BLaER1 (cell line): ENCODE data around the gene MOGAT3.

Experiments used
- H3K27ac ChIP-seq: shearing (Covaris generic); formaldehyde crosslinking; 2 replicates; pipeline ENCODE4 v1.8.1; 2022
- H3K27me3 ChIP-seq: shearing (Covaris generic); formaldehyde crosslinking; 2 replicates; pipeline ENCODE4 v1.8.1; 2022
- H3K36me3 ChIP-seq: shearing (Covaris generic); formaldehyde crosslinking; 2 replicates; pipeline ENCODE4 v1.8.1; 2022
- H3K4me1 ChIP-seq: shearing (Covaris generic); formaldehyde crosslinking; 2 replicates; pipeline ENCODE4 v1.8.1; 2022
- H3K4me2 ChIP-seq: shearing (Covaris generic); formaldehyde crosslinking; 2 replicates; pipeline ENCODE4 v1.8.1; 2022
- H3K4me3 ChIP-seq: shearing (Covaris generic); formaldehyde crosslinking; 2 replicates; pipeline ENCODE4 v1.8.1; 2022
- H3K9ac ChIP-seq: shearing (Covaris generic); formaldehyde crosslinking; 2 replicates; pipeline ENCODE4 v1.8.1; 2022
- H3K9me3 ChIP-seq: shearing (Covaris generic); formaldehyde crosslinking; 2 replicates; pipeline ENCODE4 v1.8.1; 2022
- H4K20me1 ChIP-seq: shearing (Covaris generic); formaldehyde crosslinking; 2 replicates; pipeline ENCODE4 v1.8.1; 2022
- Cebpa-rat ChIP-seq: shearing (Covaris generic); IDR thresholded peaks from 2 replicates; pipeline ENCODE4 v1.8.1; 2022

The MOGAT3 gene

GRCh38 chr7:101195884-101196283, 5.0 kb downstream of the MOGAT3 start:
- TF ChIP-seq Cebpa-rat = no peak
- H3K4me1 ChIP-seq = 0 out of 2 replicates have a peak, but pooled peaks cover 6% of the 10 kb centered on the region
- peaks cover 12% of the 10 kb centered on the region for H3K27me3 ChIP-seq
- H3K9me3 ChIP-seq = no peaks in the 10 kb centered on the region
- no peaks in the 10 kb centered on the region for H3K36me3 ChIP-seq
- H3K4me3 ChIP-seq = no peak overlapping the region
- H3K9ac ChIP-seq = no peak overlapping the region
- no peak overlapping the region for H3K27ac ChIP-seq
- no peaks in the 10 kb centered on the region for H4K20me1 ChIP-seq
- H3K4me2 ChIP-seq = no peak overlapping the region

DNA sequence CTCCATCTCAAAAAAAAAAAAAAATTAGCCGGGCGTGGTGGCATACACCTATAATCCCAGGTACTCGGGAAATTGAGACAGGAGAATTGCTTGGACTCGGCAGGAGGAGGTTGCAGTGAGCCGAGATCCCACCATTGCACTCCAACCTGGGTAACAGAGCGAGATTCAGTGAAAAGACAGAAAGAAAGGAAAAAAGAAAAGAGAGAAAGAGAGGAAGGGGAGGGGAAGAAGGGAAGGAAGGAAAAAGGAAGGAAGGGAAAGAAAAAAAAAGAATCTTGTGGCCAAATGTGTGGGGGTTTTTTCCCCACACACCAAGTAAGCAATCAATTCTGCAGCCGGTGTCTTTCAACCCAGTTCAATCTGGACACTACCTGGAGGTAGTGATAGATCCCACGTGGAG, 11.7 kb downstream of the MOGAT3 start:
- no peaks in the 10 kb centered on the region for H3K9me3 ChIP-seq
- H4K20me1 ChIP-seq = no peaks in the 10 kb centered on the region
- H3K9ac ChIP-seq = no peak overlapping the region
- no peak for TF ChIP-seq Cebpa-rat
- H3K36me3 ChIP-seq = no peaks in the 10 kb centered on the region
- no peaks in the 10 kb centered on the region for H3K4me1 ChIP-seq
- H3K4me2 ChIP-seq = no peak overlapping the region
- no peak overlapping the region for H3K27ac ChIP-seq
- H3K4me3 ChIP-seq = no peak overlapping the region
- H3K27me3 ChIP-seq = no peaks in the 10 kb centered on the region

DNA sequence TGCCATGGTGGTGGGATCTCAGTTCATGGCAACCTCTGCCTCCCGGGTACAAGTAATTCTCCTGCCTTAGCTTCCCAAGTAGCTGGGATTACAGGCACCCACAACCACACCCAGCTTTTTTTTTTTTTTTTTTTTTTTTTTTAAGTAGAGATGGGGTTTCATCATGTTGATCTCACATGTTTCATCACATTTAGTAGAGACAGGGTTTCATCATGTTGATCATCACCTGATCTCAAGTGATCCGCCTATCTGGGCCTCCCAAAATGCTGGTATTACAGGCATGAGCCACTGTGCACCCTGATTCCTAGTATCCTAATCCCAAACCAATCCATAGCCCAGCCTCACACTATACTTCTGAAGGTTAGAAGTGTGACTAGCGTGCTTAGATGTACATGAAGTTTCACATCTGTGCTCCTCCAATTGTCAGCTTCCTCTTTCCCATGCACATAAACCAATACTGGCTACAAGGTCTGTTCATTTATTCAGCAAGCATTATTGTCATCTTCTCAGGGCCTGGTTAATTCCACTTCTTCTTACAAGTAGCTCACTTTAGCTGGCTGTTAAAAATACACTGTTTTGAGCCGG, 13.9 kb downstream of the MOGAT3 start:
- Histone ChIP-seq H3K4me1 (no peaks in the 10 kb centered on the region), H3K4me3 (no peak overlapping the region), H3K9me3 (no peaks in the 10 kb centered on the region), H3K36me3 (no peaks in the 10 kb centered on the region), H4K20me1 (no peaks in the 10 kb centered on the region), H3K27me3 (peaks cover 8% of the 10 kb centered on the region), H3K27ac (no peak overlapping the region), H3K9ac (no peak overlapping the region), H3K4me2 (no peak overlapping the region)
- TF ChIP-seq Cebpa-rat = no peak

DNA sequence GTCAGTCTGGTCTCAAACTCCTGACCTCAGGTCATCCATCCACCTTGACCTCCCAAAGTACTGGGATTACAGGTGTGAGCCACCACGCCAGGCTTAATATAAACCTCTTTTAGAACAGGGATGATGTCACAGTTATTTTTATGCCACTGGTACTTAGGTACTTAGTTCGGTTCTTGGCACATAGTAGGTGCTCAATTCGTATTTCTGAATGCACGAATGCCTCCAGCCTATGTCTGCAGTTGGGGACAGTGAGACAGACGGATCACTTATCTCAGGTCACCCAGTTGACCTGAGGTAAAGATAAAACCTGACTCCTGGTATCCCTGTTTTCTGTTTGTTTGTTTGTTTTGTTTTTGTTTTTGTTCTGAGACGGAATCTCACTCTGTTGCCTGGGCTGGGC, 14.6 kb downstream of the MOGAT3 start:
- no peaks in the 10 kb centered on the region for H4K20me1 ChIP-seq
- H3K27ac ChIP-seq = no peak overlapping the region
- no peak overlapping the region for H3K4me3 ChIP-seq
- H3K27me3 ChIP-seq = peaks cover 15% of the 10 kb centered on the region
- no peak overlapping the region for H3K9ac ChIP-seq
- no peaks in the 10 kb centered on the region for H3K4me1 ChIP-seq
- H3K9me3 ChIP-seq = no peaks in the 10 kb centered on the region
- no peak overlapping the region for H3K4me2 ChIP-seq
- no peak for TF ChIP-seq Cebpa-rat
- no peaks in the 10 kb centered on the region for H3K36me3 ChIP-seq

DNA sequence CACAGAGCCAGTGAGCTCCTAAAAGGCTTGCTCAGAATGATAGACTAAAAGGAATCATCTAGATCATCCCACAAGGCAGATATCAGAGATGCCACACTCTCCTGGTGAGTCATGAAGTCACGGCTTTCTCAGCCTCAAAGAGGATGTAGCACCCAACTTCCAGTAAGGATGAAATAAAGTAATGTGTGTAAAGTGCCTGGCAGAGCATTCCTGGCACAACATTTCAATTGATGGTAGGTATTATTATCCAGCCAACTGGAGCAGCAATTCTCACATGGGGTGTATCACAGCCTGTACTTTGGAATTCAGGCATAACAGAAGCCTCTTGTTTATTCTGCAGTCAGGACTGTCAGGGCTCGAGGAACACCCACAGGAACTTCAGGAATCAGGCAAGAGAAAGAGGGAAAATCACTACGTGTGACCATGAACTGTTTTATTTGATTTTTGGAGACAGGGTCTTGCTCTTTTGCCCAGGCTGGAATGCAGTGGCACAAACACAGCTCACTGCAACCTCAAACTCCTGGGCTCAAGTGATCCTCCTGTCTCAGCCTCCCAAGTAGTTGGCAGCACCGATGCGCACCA, 15.5 kb downstream of the MOGAT3 start:
- Histone ChIP-seq H3K36me3 (no peaks in the 10 kb centered on the region), H3K4me3 (no peak overlapping the region), H3K9me3 (no peaks in the 10 kb centered on the region), H3K9ac (no peak overlapping the region), H3K4me1 (peaks cover 2% of the 10 kb centered on the region; the same call in 1 of the 2 replicates), H3K27me3 (peaks cover 23% of the 10 kb centered on the region), H4K20me1 (no peaks in the 10 kb centered on the region), H3K4me2 (no peak overlapping the region), H3K27ac (no peak overlapping the region)
- TF ChIP-seq Cebpa-rat = no peak

- TF ChIP-seq Cebpa-rat = no peak
- peaks cover 75% of the 10 kb centered on the region for H3K27me3 ChIP-seq
- H3K36me3 ChIP-seq = no peaks in the 10 kb centered on the region
- H3K27ac ChIP-seq = no peak within 1 kb of the TSS
- peak within 1 kb of the TSS; percentile 83 for H3K4me2 ChIP-seq
- peak within 1 kb of the TSS; percentile 58 for H3K4me3 ChIP-seq
- H3K9ac ChIP-seq = no peak within 1 kb of the TSS
- H3K4me1 ChIP-seq = peaks cover 35% of the 10 kb centered on the region
- no peaks in the 10 kb centered on the region for H4K20me1 ChIP-seq
- H3K9me3 ChIP-seq = no peaks in the 10 kb centered on the region
Measured at GRCh38 chr7:101180130-101180755, 20.6 kb downstream of the MOGAT3 start, which contains the start of gene NAT16. Gene NAT16, minus strand, starts transcription at chr7:101180293. Its CDS starts 5,486 bp downstream, at chr7:101174807.

DNA sequence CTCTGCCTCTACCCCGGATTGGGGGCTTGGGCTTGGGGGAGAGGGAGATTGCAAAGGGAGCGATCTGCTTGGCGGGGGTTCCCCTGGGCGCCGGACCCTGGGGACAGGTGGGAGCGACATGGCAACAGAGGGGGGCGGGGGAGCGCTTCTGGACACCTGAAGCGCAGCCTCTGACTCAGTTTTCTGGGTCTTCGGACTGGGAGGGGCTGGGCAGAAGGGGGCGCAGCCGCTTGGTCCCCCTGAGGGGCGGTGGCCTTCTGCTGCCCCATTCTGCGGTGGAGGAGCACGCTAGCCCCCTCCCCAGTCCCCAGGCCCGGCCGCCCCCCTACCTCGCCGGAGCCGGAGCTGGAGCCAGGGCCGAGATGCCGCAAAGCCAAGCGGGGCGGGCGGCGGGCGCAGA, 21.1 kb downstream of the MOGAT3 start:
- H4K20me1 ChIP-seq = no peaks in the 10 kb centered on the region
- H3K27me3 ChIP-seq = peaks cover 80% of the 10 kb centered on the region
- peaks cover 38% of the 10 kb centered on the region for H3K4me1 ChIP-seq
- H3K4me3 ChIP-seq = peak overlapping the region; percentile 58
- H3K9ac ChIP-seq = no peak overlapping the region
- H3K36me3 ChIP-seq = no peaks in the 10 kb centered on the region
- H3K9me3 ChIP-seq = no peaks in the 10 kb centered on the region
- H3K27ac ChIP-seq = no peak overlapping the region
- TF ChIP-seq Cebpa-rat = no peak
- peak overlapping the region; percentile 83 for H3K4me2 ChIP-seq

GRCh38 chr7:101179117-101179516, 21.7 kb downstream of the MOGAT3 start:
- H3K4me2 ChIP-seq = peak overlapping the region; percentile 83

GRCh38 chr7:101177644-101178043, 23.2 kb downstream of the MOGAT3 start:
- H3K36me3 ChIP-seq = no peaks in the 10 kb centered on the region
- no peak overlapping the region for H3K27ac ChIP-seq
- TF ChIP-seq Cebpa-rat = no peak
- peaks cover 19% of the 10 kb centered on the region for H3K9me3 ChIP-seq
- H3K27me3 ChIP-seq = peaks cover 100% of the 10 kb centered on the region
- no peak overlapping the region for H3K4me2 ChIP-seq
- H3K4me3 ChIP-seq = no peak overlapping the region
- H3K9ac ChIP-seq = no peak overlapping the region
- peaks cover 59% of the 10 kb centered on the region for H3K4me1 ChIP-seq
- no peaks in the 10 kb centered on the region for H4K20me1 ChIP-seq

More at GRCh38 chr7:101179117-101179516, 21.7 kb downstream of the MOGAT3 start:
- no peaks in the 10 kb centered on the region for H4K20me1 ChIP-seq
- peaks cover 4% of the 10 kb centered on the region for H3K9me3 ChIP-seq
- no peaks in the 10 kb centered on the region for H3K36me3 ChIP-seq
- H3K27ac ChIP-seq = no peak overlapping the region
- no peak for TF ChIP-seq Cebpa-rat
- H3K4me1 ChIP-seq = peaks cover 44% of the 10 kb centered on the region
- peak overlapping the region; percentile 58 for H3K4me3 ChIP-seq
- H3K27me3 ChIP-seq = peaks cover 86% of the 10 kb centered on the region
- H3K9ac ChIP-seq = no peak overlapping the region

DNA sequence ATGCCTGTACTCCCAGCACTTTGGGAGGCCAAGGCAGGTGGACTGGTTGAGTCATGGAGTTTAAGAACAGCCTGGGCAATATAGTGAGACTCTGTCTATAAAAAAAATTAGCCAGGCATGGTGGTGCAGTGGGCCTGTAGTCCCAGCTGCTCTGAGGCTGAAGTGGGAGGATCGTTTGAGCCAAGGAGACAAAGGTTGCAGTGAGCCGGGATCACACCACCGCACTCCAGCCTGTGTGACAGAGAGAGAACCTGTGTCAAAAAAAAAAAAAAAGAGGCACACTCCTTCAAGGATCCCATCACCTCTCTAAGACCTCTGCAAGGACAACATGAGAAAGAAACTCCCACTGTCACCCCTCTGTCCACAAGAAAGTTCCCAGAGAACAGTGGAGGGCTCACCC, 25.2 kb downstream of the MOGAT3 start:
- peaks cover 79% of the 10 kb centered on the region for H3K4me1 ChIP-seq
- peaks cover 24% of the 10 kb centered on the region for H3K9me3 ChIP-seq
- no peak for TF ChIP-seq Cebpa-rat
- H3K36me3 ChIP-seq = no peaks in the 10 kb centered on the region
- 0 out of 2 replicates have a peak overlapping the region, but pooled peaks have one; percentile 28 for H3K4me2 ChIP-seq
- peaks cover 5% of the 10 kb centered on the region; the same call in 1 of the 2 replicates for H4K20me1 ChIP-seq
- H3K4me3 ChIP-seq = no peak overlapping the region
- H3K27me3 ChIP-seq = peaks cover 100% of the 10 kb centered on the region
- no peak overlapping the region for H3K27ac ChIP-seq
- no peak overlapping the region for H3K9ac ChIP-seq
